Mesenchymal stem cell (in vitro differentiated cells and primary cell): ENCODE data around the gene SEC11A.

Experiments used
- DNase-seq: peaks from one replicate; pipeline ENCODE4 v3.0.0-alpha.2; 2013
- H2AFZ ChIP-seq: one replicate; pipeline ENCODE4 v1.6.1; 2013; ENCODE audit warnings: low read depth, mild to moderate bottlenecking, control low read depth, inconsistent platforms, low read length, moderate library complexity
- H2AK5ac ChIP-seq: 2 replicates; pipeline ENCODE4 v1.6.1; 2013; ENCODE audit warnings: low read length, moderate library complexity, mild to moderate bottlenecking, inconsistent platforms; ENCODE audit not compliant: severe bottlenecking
- H2BK120ac ChIP-seq: one replicate; pipeline ENCODE4 v1.6.1; 2013; ENCODE audit warnings: low read depth, mild to moderate bottlenecking, inconsistent platforms, low read length, moderate library complexity
- H2BK12ac ChIP-seq, 2 experiments: one replicate each; pipeline ENCODE4 v1.6.1; 2013; ENCODE audit warnings: inconsistent platforms in 2 of 2, low read length in 2 of 2, mild to moderate bottlenecking in 2 of 2, moderate library complexity in 2 of 2, control low read depth in 1 of 2
- H2BK15ac ChIP-seq: one replicate; pipeline ENCODE4 v1.6.1; 2013; ENCODE audit warnings: mild to moderate bottlenecking, low read depth, inconsistent platforms; ENCODE audit not compliant: poor library complexity, severe bottlenecking
- H2BK5ac ChIP-seq: 2 replicates; pipeline ENCODE4 v1.6.1; 2013; ENCODE audit warnings: low read depth, mild to moderate bottlenecking, low read length, control low read depth, inconsistent platforms; ENCODE audit not compliant: poor library complexity, severe bottlenecking
- H3K14ac ChIP-seq, 2 experiments: one replicate each; pipeline ENCODE4 v1.6.1; 2013; ENCODE audit warnings: inconsistent platforms in 2 of 2, low read length in 2 of 2, control low read depth in 1 of 2, mild to moderate bottlenecking in 1 of 2, moderate library complexity in 1 of 2
- H3K18ac ChIP-seq, 2 experiments: one replicate each; pipeline ENCODE4 v1.6.1; 2013; ENCODE audit warnings: inconsistent platforms in 2 of 2, low read length in 2 of 2, control low read depth in 1 of 2, low read depth in 1 of 2, mild to moderate bottlenecking in 1 of 2
- H3K23ac ChIP-seq, 2 experiments: one replicate each; pipeline ENCODE4 v1.6.1; 2013; ENCODE audit warnings: inconsistent platforms in 2 of 2, low read length in 2 of 2, mild to moderate bottlenecking in 2 of 2, moderate library complexity in 2 of 2, control low read depth in 1 of 2
- H3K27ac ChIP-seq: 2 replicates; pipeline ENCODE4 v1.5.1; 2013; ENCODE audit warnings: mild to moderate bottlenecking, moderate library complexity, low read length, control low read depth, inconsistent platforms; ENCODE audit not compliant: poor library complexity, severe bottlenecking
- H3K27me3 ChIP-seq, 2 experiments: 2 replicates each; pipeline versions ENCODE4 v1.6.1 to v1.7.0; 2013; ENCODE audit warnings: low read length in 2 of 2, mild to moderate bottlenecking in 2 of 2, moderate library complexity in 2 of 2, control low read depth in 1 of 2, inconsistent platforms in 1 of 2; ENCODE audit not compliant: control insufficient read depth in 1 of 2, insufficient read depth in 1 of 2
- H3K36me3 ChIP-seq, 2 experiments: 2 replicates each; pipeline versions ENCODE4 v1.6.1 to v1.7.0; 2013; ENCODE audit warnings: low read length in 2 of 2, control low read depth in 1 of 2, inconsistent platforms in 1 of 2, low read depth in 1 of 2, mild to moderate bottlenecking in 1 of 2; ENCODE audit not compliant: insufficient read depth in 2 of 2, control insufficient read depth in 1 of 2
- H3K4ac ChIP-seq, 2 experiments: one replicate each; pipeline ENCODE4 v1.6.1; 2013; ENCODE audit warnings: inconsistent platforms in 2 of 2, low read length in 2 of 2, mild to moderate bottlenecking in 2 of 2, moderate library complexity in 2 of 2, control low read depth in 1 of 2, low read depth in 1 of 2
- H3K4me1 ChIP-seq: 2 replicates; pipeline ENCODE4 v1.6.1; 2013; ENCODE audit warnings: low read depth, low read length, control low read depth; ENCODE audit not compliant: control insufficient read depth, insufficient read depth
- H3K4me2 ChIP-seq: 2 replicates; pipeline ENCODE4 v1.6.1; 2013; ENCODE audit warnings: low read length, mild to moderate bottlenecking, inconsistent platforms; ENCODE audit not compliant: poor library complexity, severe bottlenecking
- H3K4me3 ChIP-seq, 2 experiments: 2 replicates each; pipeline versions ENCODE4 v1.5.1 to v1.7.0; 2013; ENCODE audit warnings: low read length in 2 of 2, mild to moderate bottlenecking in 2 of 2, control low read depth in 1 of 2, low read depth in 1 of 2; ENCODE audit not compliant: insufficient read depth in 1 of 2
- H3K79me1 ChIP-seq: replicated peaks from 2 replicates; pipeline ENCODE4 v1.6.1; 2013; ENCODE audit warnings: mild to moderate bottlenecking, control low read depth, low read length, inconsistent platforms; ENCODE audit not compliant: poor library complexity, severe bottlenecking
- H3K9ac ChIP-seq: 2 replicates; pipeline ENCODE4 v1.7.0; 2013; ENCODE audit warnings: mild to moderate bottlenecking, low read length, moderate library complexity
- H3K9me3 ChIP-seq: 2 replicates; pipeline ENCODE4 v1.7.0; 2013; ENCODE audit warnings: mild to moderate bottlenecking, low read length; ENCODE audit not compliant: control insufficient read depth
- H4K8ac ChIP-seq: one replicate; pipeline ENCODE4 v1.6.1; 2013; ENCODE audit warnings: inconsistent platforms, mild to moderate bottlenecking, low read length, moderate library complexity
- H4K91ac ChIP-seq: one replicate; pipeline ENCODE4 v1.6.1; 2013; ENCODE audit warnings: mild to moderate bottlenecking, low read length, inconsistent platforms
- WGBS: methylation state at CpG from one replicate; pipeline ENCODE4 v1.1.7; 2013; ENCODE audit warnings: mixed read lengths; 5-methylcytosine and 5-hydroxymethylcytosine counted together

SEC11A gene

GRCh38 chr15:84658080-84658787 is 57.7 kb downstream of the SEC11A start, which contains the start of gene NMB:
NMB (minus strand) TSS chr15:84658199; CDS start chr15:84658152, 47 bp downstream.
- Histone ChIP-seq H2BK15ac (no peak within 1 kb of the TSS), H2AK5ac (no peak within 1 kb of the TSS), H4K8ac (peak within 1 kb of the TSS; percentile 41), H3K9me3 (no peaks in the 10 kb centered on the region), H3K18ac (peak within 1 kb of the TSS; percentile 6 to 72), H3K4me2 (peak within 1 kb of the TSS; percentile 88), H3K27me3 (no peaks in the 10 kb centered on the region), H3K36me3 (peaks cover 4 to 13% of the 10 kb centered on the region in 2 experiments), H2BK120ac (no peak within 1 kb of the TSS), H3K9ac (peak within 1 kb of the TSS; percentile 85), H3K4me1 (peaks cover 17% of the 10 kb centered on the region), H3K4me3 (peak within 1 kb of the TSS; percentile 58 to 78), H4K91ac (no peak within 1 kb of the TSS), H3K79me1 (peaks cover 6% of the 10 kb centered on the region), H3K27ac (peak within 1 kb of the TSS; percentile 70), H2BK5ac (peak within 1 kb of the TSS; percentile 33), H3K23ac (peak within 1 kb of the TSS in 1 of 2 experiments; percentile 61), H2AFZ (peak within 1 kb of the TSS; percentile 44), H2BK12ac (peak within 1 kb of the TSS in 1 of 2 experiments; percentile 43), H3K4ac (peak within 1 kb of the TSS in 1 of 2 experiments; percentile 48), H3K14ac (peak within 1 kb of the TSS in 1 of 2 experiments; percentile 66)
- 4% methylated on average over 39 of the region's 61 CpGs for WGBS
- DNase-seq: peak; percentile 82

DNA sequence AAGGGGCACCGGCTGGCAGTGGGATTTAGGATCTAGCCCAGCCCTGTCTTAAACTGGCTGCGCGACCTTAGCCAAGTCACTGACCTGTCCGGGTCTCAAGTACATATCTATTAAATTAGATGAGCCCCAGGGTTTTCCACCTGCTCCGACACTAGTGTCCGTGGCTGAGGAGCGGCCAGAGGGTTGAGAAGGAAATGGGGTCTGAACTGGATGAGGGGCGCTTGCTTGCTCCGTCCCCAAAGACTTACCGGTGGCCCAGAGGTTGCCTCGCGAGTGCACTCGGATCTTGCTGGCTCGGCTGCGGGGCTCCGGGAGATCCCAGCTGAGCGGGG is 58.2 kb downstream of the SEC11A start:
- Histone ChIP-seq H3K79me1 (peaks cover 7% of the 10 kb centered on the region), H3K4ac (peak overlapping the region in 1 of 2 experiments; percentile 48), H3K4me1 (peaks cover 22% of the 10 kb centered on the region), H2BK120ac (no peak overlapping the region), H3K23ac (peak overlapping the region in 1 of 2 experiments; percentile 60), H3K27ac (no peak overlapping the region), H3K18ac (peak overlapping the region; percentile 6 to 72), H3K9me3 (no peaks in the 10 kb centered on the region), H3K36me3 (peaks cover 8 to 15% of the 10 kb centered on the region in 2 experiments), H2BK5ac (no peak overlapping the region), H2BK12ac (peak overlapping the region in 1 of 2 experiments; percentile 19), H3K14ac (peak overlapping the region in 1 of 2 experiments; percentile 66), H3K4me3 (peak overlapping the region; percentile 58 to 78), H3K9ac (peak overlapping the region; percentile 85), H3K4me2 (peak overlapping the region; percentile 88), H3K27me3 (no peaks in the 10 kb centered on the region), H2BK15ac (no peak overlapping the region), H4K91ac (no peak overlapping the region), H2AK5ac (no peak overlapping the region), H2AFZ (peak overlapping the region; percentile 44), H4K8ac (peak overlapping the region; percentile 10)
- 21% methylated on average over 16 of the region's 17 CpGs for WGBS
- DNase-seq: peak; percentile 7

GRCh38 chr15:84656972-84657371 is 59.0 kb downstream of the SEC11A start:
- 81% methylated on average over 7 of the region's 7 CpGs for WGBS
- Histone ChIP-seq H3K14ac (no peak overlapping the region), H2AFZ (no peak overlapping the region), H3K4ac (no peak overlapping the region), H3K4me1 (peaks cover 22% of the 10 kb centered on the region), H2BK120ac (no peak overlapping the region), H2AK5ac (no peak overlapping the region), H3K79me1 (peaks cover 11% of the 10 kb centered on the region), H2BK15ac (no peak overlapping the region), H3K9ac (peak overlapping the region; percentile 85), H3K18ac (no peak overlapping the region), H4K8ac (no peak overlapping the region), H3K27ac (no peak overlapping the region), H2BK5ac (no peak overlapping the region), H3K9me3 (no peaks in the 10 kb centered on the region), H2BK12ac (no peak overlapping the region), H3K36me3 (peaks cover 8 to 23% of the 10 kb centered on the region in 2 experiments), H3K27me3 (no peaks in the 10 kb centered on the region), H3K4me3 (peak overlapping the region in 1 of 2 experiments; percentile 78), H3K4me2 (no peak overlapping the region), H4K91ac (no peak overlapping the region), H3K23ac (no peak overlapping the region)
- no peak for DNase-seq

GRCh38 chr15:84654689-84655453 is 61.1 kb downstream of the SEC11A start:
- Histone ChIP-seq H2AFZ (no peak overlapping the region), H3K36me3 (peaks cover 22 to 24% of the 10 kb centered on the region in 2 experiments), H3K23ac (no peak overlapping the region), H3K4me2 (peak overlapping the region; percentile 87), H3K14ac (no peak overlapping the region), H2BK15ac (no peak overlapping the region), H3K9ac (peak overlapping the region; percentile 95), H2BK120ac (no peak overlapping the region), H3K79me1 (peaks cover 19% of the 10 kb centered on the region), H2BK5ac (no peak overlapping the region), H3K27me3 (no peaks in the 10 kb centered on the region), H3K18ac (no peak overlapping the region), H3K4ac (no peak overlapping the region), H2BK12ac (no peak overlapping the region), H3K4me3 (peak overlapping the region; percentile 95 to 97), H4K91ac (no peak overlapping the region), H2AK5ac (no peak overlapping the region), H3K9me3 (no peaks in the 10 kb centered on the region), H3K27ac (peak overlapping the region; percentile 94), H4K8ac (no peak overlapping the region), H3K4me1 (peaks cover 25% of the 10 kb centered on the region)
- 10% methylated on average over 19 of the region's 19 CpGs for WGBS
- DNase-seq: peak; percentile 87
